A549 (cell line): Measurements from ENCODE around the gene DNASE1L1. TPM values are rescaled to one million over a fixed set of nuclear protein-coding genes. Genes with fewer than 3 reads are reported as not detected.

Experiments
- ATAC-seq, 2 experiments: fragments of 200-7000 bp in 1 of 2; fragments of >200 bp in 1 of 2; cut with Nextera tagmentation in 1 of 2; cut with Tn5 transposase in 1 of 2; 3 replicates each; pipeline versions ENCODE4 v1.8.0 to v1.9.1; 2018 to 2020; ENCODE audit warnings: mild to moderate bottlenecking in 1 of 2, moderate library complexity in 1 of 2
- CTCF ChIA-PET: fragments of 300-600 bp; sonication (Branson Sonifier 250); formaldehyde crosslinking; extraction: SDS; loops from one replicate; lab custom pipeline; 2021; ENCODE audit warnings: antibody characterized with exemption, inconsistent platforms; lab: Yijun Ruan, JAX
- POLR2A ChIA-PET: fragments of 350-600 bp; formaldehyde crosslinking; extraction: SDS; loops from one replicate; lab custom pipeline; 2021; ENCODE audit warnings: antibody characterized with exemption, inconsistent platforms; lab: Yijun Ruan, JAX
- DNase-seq, 2 experiments: peaks; one replicate each; pipeline versions ENCODE4 v3.0.0 to v3.0.0-alpha.2; 2011 to 2016; ENCODE audit warnings: low read depth in 1 of 2, low spot score in 1 of 2
- FAIRE-seq: peaks from 2 replicates; lab custom pipeline; 2011; peaks lifted over from hg19 to GRCh38; lab: Jason Lieb, UNC
- H3K27ac ChIP-seq, 2 experiments: fragments of >200 bp; sonication (Bioruptor Twin); formaldehyde crosslinking; 3 replicates each; pipeline ENCODE4 v1.5.1; 2016 to 2017
- H3K4me1 ChIP-seq: fragments of >200 bp; sonication (Bioruptor Twin); formaldehyde crosslinking; 3 replicates; pipeline ENCODE4 v1.6.1; 2016
- H3K4me2 ChIP-seq: fragments of >200 bp; sonication (Bioruptor Twin); formaldehyde crosslinking; 3 replicates; pipeline ENCODE4 v1.6.1; 2016
- H3K4me3 ChIP-seq: fragments of >200 bp; sonication (Bioruptor Twin); formaldehyde crosslinking; 3 replicates; pipeline ENCODE4 v1.5.1; 2016
- H3K9me3 ChIP-seq: fragments of >200 bp; sonication (Bioruptor Twin); formaldehyde crosslinking; 3 replicates; pipeline ENCODE4 v1.6.1; 2016
- BHLHE40 ChIP-seq: IDR thresholded peaks from 2 replicates; pipeline ENCODE4 v1.6.1; 2012; ENCODE audit warnings: low read depth, low read length, inconsistent platforms
- CBX8 ChIP-seq: fragments of 200-600 bp; sonication (generic); IDR thresholded peaks from 2 replicates; pipeline ENCODE4 v1.6.1; 2016
- CEBPB ChIP-seq, 2 experiments: fragments of >200 bp in 1 of 2; sonication (Bioruptor Twin) in 1 of 2; formaldehyde crosslinking in 1 of 2; IDR thresholded peaks; 2 replicates each; pipeline ENCODE4 v1.6.1; 2012 to 2016
- EHF ChIP-seq: fragments of 250-450 bp; sonication (Bioruptor Pico); IDR thresholded peaks from 2 replicates; pipeline ENCODE4 v1.5.0; 2020; ENCODE audit warnings: mild to moderate bottlenecking
- EHMT2 ChIP-seq: fragments of 200-600 bp; sonication (generic); IDR thresholded peaks from 2 replicates; pipeline ENCODE4 v1.6.1; 2016; ENCODE audit warnings: antibody characterized with exemption, low read depth, mild to moderate bottlenecking, moderate library complexity
- EP300 ChIP-seq, 2 experiments: fragments of >200 bp; sonication (Bioruptor Twin); formaldehyde crosslinking; IDR thresholded peaks; 2 replicates in 1 of 2; 3 replicates in 1 of 2; pipeline ENCODE4 v1.6.1; 2016 to 2017
- GATA3 ChIP-seq: IDR thresholded peaks from 2 replicates; pipeline ENCODE4 v1.6.1; 2012; ENCODE audit warnings: borderline replicate concordance
- HOXB5 ChIP-seq: fragments of 250-450 bp; sonication (Bioruptor Pico); IDR thresholded peaks from 2 replicates; pipeline ENCODE4 v1.5.0; 2020; ENCODE audit warnings: mild to moderate bottlenecking, moderate library complexity
- JUN ChIP-seq, 2 experiments: fragments of >200 bp; sonication (Bioruptor Twin); formaldehyde crosslinking; IDR thresholded peaks; 2 replicates in 1 of 2; 3 replicates in 1 of 2; pipeline ENCODE4 v1.6.1; 2016 to 2017
- KDM1A ChIP-seq: fragments of 200-600 bp; sonication (generic); IDR thresholded peaks from 2 replicates; pipeline ENCODE4 v1.6.1; 2016; ENCODE audit warnings: low read depth, mild to moderate bottlenecking
- NPAS2 ChIP-seq: fragments of 250-450 bp; sonication (Bioruptor Pico); IDR thresholded peaks from 2 replicates; pipeline ENCODE4 v1.8.0; 2022; ENCODE audit warnings: mild to moderate bottlenecking, moderate library complexity, borderline replicate concordance
- PBX3 ChIP-seq: IDR thresholded peaks from 2 replicates; pipeline ENCODE4 v1.6.1; 2012
- POLR2A ChIP-seq: IDR thresholded peaks from 2 replicates; pipeline ENCODE4 v1.6.1; 2012; ENCODE audit warnings: mild to moderate bottlenecking, low read length
- RFX5 ChIP-seq: fragments of 450-650 bp; IDR thresholded peaks from 2 replicates; pipeline ENCODE4 v1.7.1; 2014; ENCODE audit warnings: antibody characterized with exemption, mild to moderate bottlenecking, moderate library complexity
- TP53 ChIP-seq: fragments of 250-450 bp; sonication (Bioruptor Pico); IDR thresholded peaks from 2 replicates; pipeline ENCODE4 v1.5.0; 2021; ENCODE audit warnings: mild to moderate bottlenecking, moderate library complexity
- ZC3H11A ChIP-seq: fragments of 450-650 bp; IDR thresholded peaks from 2 replicates; pipeline ENCODE4 v1.6.1; 2014; ENCODE audit warnings: antibody characterized with exemption, mild to moderate bottlenecking
- ZFP36 ChIP-seq: fragments of 450-650 bp; IDR thresholded peaks from 2 replicates; pipeline ENCODE4 v1.6.1; 2014; ENCODE audit warnings: borderline replicate concordance; ENCODE audit not compliant: partially characterized antibody
- ZNF302 ChIP-seq: fragments of 250-450 bp; sonication (Bioruptor Pico); IDR thresholded peaks from 2 replicates; pipeline ENCODE4 v1.9.0; 2021; ENCODE audit warnings: inconsistent platforms, mild to moderate bottlenecking, moderate library complexity
- ZSCAN20 ChIP-seq: fragments of 250-450 bp; sonication (Bioruptor Pico); IDR thresholded peaks from 2 replicates; pipeline ENCODE4 v1.8.0; 2022; ENCODE audit warnings: mild to moderate bottlenecking, moderate library complexity
- WGBS: methylation state at CpG from one replicate; pipeline ENCODE4 v1.1.6; 2017; ENCODE audit errors: missing lambda C conversion rate; 5-methylcytosine and 5-hydroxymethylcytosine counted together
- polyA plus RNA-seq, 4 experiments: library from polyadenylated mRNA; depleted of rRNA in 3 of 4; stranded (reverse); fragments of >200 nt; fragmentation: RNase III in 1 of 4; extraction: RNeasy Plus Mini Kit Qiagen cat#74134 plus additional on column Dnase treatment in 1 of 4; gene quantifications; 2 replicates in 3 of 4; 3 replicates in 1 of 4; pipeline ENCODE4 v1.2.3, GENCODE V29; 2011 to 2017
- TF ChIP-seq, protein P1 (sequence below): fragments of >200 bp; sonication (Bioruptor Twin); formaldehyde crosslinking; IDR thresholded peaks from 2 replicates; pipeline ENCODE4 v1.6.1; 2016
- TF ChIP-seq, protein P2 (sequence below): fragments of 250-450 bp; sonication (Bioruptor Pico); IDR thresholded peaks from 2 replicates; pipeline ENCODE4 v1.5.0; 2020; ENCODE audit warnings: low read depth, mild to moderate bottlenecking, moderate library complexity
- TF ChIP-seq, protein P3 (sequence below): fragments of 450-650 bp; IDR thresholded peaks from 2 replicates; pipeline ENCODE4 v1.6.1; 2014; ENCODE audit warnings: antibody characterized with exemption
- TF ChIP-seq, protein P4 (sequence below): fragments of >200 bp; sonication (Bioruptor Twin); formaldehyde crosslinking; IDR thresholded peaks from 3 replicates; pipeline ENCODE4 v1.5.1; 2016

Gene DNASE1L1
- polyA plus RNA-seq, 2 of the 4 experiments (the other 2 are of a cell fraction) = 14.3 to 24.5 TPM

DNA sequence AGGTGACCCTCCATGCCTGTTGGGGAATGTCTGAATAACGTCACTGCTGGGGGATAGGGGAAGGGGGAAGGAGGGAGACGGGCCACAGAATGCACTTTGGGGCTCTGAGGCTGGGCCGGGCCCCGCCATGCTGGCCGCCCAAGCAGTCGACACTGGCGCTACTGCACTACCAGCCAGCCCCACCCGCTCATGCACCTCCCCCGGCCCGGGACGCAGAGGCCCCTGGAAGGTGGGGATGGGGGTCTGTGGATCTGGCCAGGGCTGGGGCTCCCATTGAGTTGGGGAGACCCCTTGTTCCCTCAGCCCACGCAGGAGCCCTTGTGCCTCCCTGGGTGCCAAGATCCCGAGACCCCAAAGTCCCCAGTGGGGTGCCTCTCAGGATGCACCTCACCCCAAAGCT, 52.5 kb downstream of the DNASE1L1 start (continued):
- TF ChIP-seq, protein P1, sequence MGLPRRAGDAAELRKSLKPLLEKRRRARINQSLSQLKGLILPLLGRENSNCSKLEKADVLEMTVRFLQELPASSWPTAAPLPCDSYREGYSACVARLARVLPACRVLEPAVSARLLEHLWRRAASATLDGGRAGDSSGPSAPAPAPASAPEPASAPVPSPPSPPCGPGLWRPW = no peak
- no peak for TF ChIP-seq ZC3H11A

- DNase-seq = no peak
- CTCF ChIA-PET = interaction anchor here (1.0 to 1.3 kb wide), 2 partner anchors 18 to 42 kb away, joined by 3 to 4 read pairs; partner anchors contain the start of gene RPL10
Observed at GRCh38 chrX:154355776-154356140, 53.3 kb downstream of the DNASE1L1 start.

DNA sequence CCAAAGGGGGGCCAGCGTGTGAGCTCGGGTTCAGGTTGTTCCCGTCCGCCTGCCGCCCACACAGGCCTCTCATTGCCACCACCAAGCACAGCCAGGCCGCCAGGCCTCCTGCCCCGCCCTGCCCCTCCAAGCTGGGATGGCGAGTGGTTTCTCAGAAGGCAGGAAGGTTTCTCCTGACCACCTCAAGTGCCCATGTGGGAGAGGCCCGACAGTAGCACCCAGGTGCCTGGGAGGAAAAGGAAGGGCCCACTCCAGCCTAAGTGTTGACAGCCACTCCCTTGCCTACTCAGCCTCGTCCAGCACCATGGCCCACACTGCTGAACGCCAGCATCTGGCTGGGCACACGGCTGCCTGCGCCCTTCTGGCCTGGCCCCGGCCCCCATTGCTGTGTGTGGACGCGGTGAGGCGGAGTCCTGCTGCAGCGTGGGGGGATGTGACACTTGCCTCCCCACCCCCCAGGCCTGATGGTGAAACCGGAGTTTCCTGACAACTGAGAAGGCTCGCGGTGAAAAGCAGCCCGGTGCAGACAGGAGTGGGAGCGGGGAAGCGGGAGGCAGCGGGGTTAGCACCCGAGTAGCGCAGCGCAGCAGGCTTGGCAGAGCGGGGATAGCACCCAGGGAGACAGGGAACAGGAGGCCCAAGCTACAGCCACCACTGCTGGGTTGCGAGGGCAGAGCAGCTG, 53.8 kb downstream of the DNASE1L1 start:
- WGBS = 85% methylated on average over 15 of the region's 30 CpGs
- POLR2A ChIA-PET = interaction anchor here (0.6 kb wide), 1 partner anchor 14 kb away, joined by 3 read pairs; no protein-coding TSS in a partner anchor

More at GRCh38 chrX:154355776-154356140, 53.3 kb downstream of the DNASE1L1 start:
- peaks cover 76% of the 10 kb centered on the region for H3K4me1 ChIP-seq
- H3K9me3 ChIP-seq = no peaks in the 10 kb centered on the region
- H3K4me2 ChIP-seq = no peak overlapping the region
- FAIRE-seq = no peak
- no peak overlapping the region for H3K4me3 ChIP-seq
- WGBS = 100% methylated on average over 1 of the region's 12 CpGs
- peak in 1 of 2 experiments; percentile 1; a peak in 2 of 6 replicates for ATAC-seq
- H3K27ac ChIP-seq = no peak overlapping the region
- TF ChIP-seq, protein P2, sequence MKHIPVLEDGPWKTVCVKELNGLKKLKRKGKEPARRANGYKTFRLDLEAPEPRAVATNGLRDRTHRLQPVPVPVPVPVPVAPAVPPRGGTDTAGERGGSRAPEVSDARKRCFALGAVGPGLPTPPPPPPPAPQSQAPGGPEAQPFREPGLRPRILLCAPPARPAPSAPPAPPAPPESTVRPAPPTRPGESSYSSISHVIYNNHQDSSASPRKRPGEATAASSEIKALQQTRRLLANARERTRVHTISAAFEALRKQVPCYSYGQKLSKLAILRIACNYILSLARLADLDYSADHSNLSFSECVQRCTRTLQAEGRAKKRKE = no peak
- no peak for TF ChIP-seq ZFP36
- peak; percentile 39; the same call in 1 of the 2 replicates for TF ChIP-seq PBX3
- TF ChIP-seq GATA3 = no peak
- POLR2A ChIA-PET = interaction anchor here (0.6 kb wide), 1 partner anchor 14 kb away, joined by 3 read pairs; no protein-coding TSS in a partner anchor

DNA sequence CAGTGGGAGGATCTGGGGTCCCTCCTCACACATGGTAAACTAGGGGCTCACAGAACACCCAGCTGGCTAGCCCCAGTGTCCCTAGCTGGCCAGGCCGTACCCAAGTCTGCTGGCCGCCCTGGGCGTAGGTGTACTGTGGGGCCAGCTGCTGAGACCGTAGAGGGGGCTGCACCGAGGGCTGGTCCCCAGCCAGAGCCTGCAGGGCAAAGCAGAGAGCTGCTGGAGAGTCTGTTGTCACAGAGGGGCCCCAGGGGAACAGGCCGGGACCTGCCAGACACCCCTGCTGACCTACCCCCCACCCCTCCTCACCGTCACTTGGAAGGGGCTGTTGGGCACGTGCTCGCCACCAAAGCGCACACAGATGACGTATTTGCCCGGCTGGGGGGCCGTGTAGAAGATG, 54.5 kb downstream of the DNASE1L1 start:
- POLR2A ChIA-PET = interaction anchor here (0.8 kb wide), 1 partner anchor 15 kb away, joined by 4 read pairs; no protein-coding TSS in a partner anchor
- 92% methylated on average over 11 of the region's 13 CpGs for WGBS
- Histone ChIP-seq H3K4me1 (peaks cover 75% of the 10 kb centered on the region), H3K9me3 (no peaks in the 10 kb centered on the region), H3K27ac (no peak overlapping the region), H3K4me3 (no peak overlapping the region), H3K4me2 (no peak overlapping the region)
- TF ChIP-seq POLR2A = no peak
- no peak for TF ChIP-seq NPAS2 (CRISPR knock-in tag)
- TF ChIP-seq EP300 (IDR thresholded peaks at IDR 0.05) = no peak
- no peak for TF ChIP-seq EHF (CRISPR knock-in tag)
- TF ChIP-seq, protein P3, sequence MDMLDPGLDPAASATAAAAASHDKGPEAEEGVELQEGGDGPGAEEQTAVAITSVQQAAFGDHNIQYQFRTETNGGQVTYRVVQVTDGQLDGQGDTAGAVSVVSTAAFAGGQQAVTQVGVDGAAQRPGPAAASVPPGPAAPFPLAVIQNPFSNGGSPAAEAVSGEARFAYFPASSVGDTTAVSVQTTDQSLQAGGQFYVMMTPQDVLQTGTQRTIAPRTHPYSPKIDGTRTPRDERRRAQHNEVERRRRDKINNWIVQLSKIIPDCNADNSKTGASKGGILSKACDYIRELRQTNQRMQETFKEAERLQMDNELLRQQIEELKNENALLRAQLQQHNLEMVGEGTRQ = no peak
- no peak for TF ChIP-seq RFX5
- no peak for TF ChIP-seq ZSCAN20
- TF ChIP-seq JUN (IDR thresholded peaks at IDR 0.05) = no peak
- TF ChIP-seq, protein P1 = no peak
- TF ChIP-seq TP53 = no peak
- DNase-seq = no peak
- ATAC-seq = no peak
- CTCF ChIA-PET = interaction anchor here (1.0 to 1.6 kb wide), 2 partner anchors 14 to 29 kb away, joined by 3 to 5 read pairs; no protein-coding TSS in a partner anchor
- no peak for FAIRE-seq

More for the DNA sequence above, 53.8 kb downstream of the DNASE1L1 start:
- no peak for TF ChIP-seq KDM1A
- TF ChIP-seq BHLHE40 = no peak
- TF ChIP-seq CBX8 = no peak
- TF ChIP-seq ZNF302 (CRISPR knock-in tag) = no peak
- TF ChIP-seq, protein P4, sequence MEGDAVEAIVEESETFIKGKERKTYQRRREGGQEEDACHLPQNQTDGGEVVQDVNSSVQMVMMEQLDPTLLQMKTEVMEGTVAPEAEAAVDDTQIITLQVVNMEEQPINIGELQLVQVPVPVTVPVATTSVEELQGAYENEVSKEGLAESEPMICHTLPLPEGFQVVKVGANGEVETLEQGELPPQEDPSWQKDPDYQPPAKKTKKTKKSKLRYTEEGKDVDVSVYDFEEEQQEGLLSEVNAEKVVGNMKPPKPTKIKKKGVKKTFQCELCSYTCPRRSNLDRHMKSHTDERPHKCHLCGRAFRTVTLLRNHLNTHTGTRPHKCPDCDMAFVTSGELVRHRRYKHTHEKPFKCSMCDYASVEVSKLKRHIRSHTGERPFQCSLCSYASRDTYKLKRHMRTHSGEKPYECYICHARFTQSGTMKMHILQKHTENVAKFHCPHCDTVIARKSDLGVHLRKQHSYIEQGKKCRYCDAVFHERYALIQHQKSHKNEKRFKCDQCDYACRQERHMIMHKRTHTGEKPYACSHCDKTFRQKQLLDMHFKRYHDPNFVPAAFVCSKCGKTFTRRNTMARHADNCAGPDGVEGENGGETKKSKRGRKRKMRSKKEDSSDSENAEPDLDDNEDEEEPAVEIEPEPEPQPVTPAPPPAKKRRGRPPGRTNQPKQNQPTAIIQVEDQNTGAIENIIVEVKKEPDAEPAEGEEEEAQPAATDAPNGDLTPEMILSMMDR = no peak
- TF ChIP-seq EHMT2 = no peak
- TF ChIP-seq CEBPB (IDR thresholded peaks at IDR 0.05) = no peak
- TF ChIP-seq POLR2A = no peak
- no peak for TF ChIP-seq HOXB5 (CRISPR knock-in tag)
- H3K4me3 ChIP-seq = no peak overlapping the region
- H3K27ac ChIP-seq = no peak overlapping the region
- no peak for FAIRE-seq
- H3K9me3 ChIP-seq = no peaks in the 10 kb centered on the region
- no peak for DNase-seq
- no peak overlapping the region for H3K4me2 ChIP-seq
- ATAC-seq = no peak
- CTCF ChIA-PET = interaction anchor here (1.0 to 1.6 kb wide), 4 partner anchors 13 to 42 kb away, joined by 3 to 5 read pairs (median 4); partner anchors contain the start of gene RPL10
- H3K4me1 ChIP-seq = peaks cover 75% of the 10 kb centered on the region
